ENCODE measurements around the gene PSMD14.

PSMD14 gene

DNA sequence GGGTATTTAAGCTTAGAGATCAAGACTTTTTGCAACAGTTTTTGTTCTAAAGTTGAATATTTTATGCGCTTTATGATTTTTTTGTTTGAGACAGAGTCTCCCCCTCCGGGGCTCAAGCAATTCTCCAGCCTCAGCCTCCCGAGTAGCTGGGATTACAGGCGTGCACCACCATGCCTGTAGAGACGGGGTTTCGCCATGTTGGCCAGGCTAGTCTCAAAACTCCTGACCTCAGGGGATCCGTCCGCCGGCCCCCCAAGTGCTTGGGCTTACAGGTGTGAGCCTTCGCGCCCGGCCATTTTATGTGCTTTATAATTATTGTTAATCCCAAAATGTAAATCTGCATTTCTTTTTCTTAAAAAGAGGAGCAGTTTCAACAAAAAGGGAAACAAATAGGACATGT is 136.9 kb downstream of the PSMD14 start:
- Mint-ChIP-seq H3K4me1 (ENCODE audit: low read depth) (no peaks in the 10 kb centered on the region), H3K36me3 (ENCODE audit: low read depth) (no peaks in the 10 kb centered on the region), H3K27ac (no peak overlapping the region), H3K4me3 (no peak overlapping the region), H3K9me3 (no peaks in the 10 kb centered on the region), H3K27me3 (ENCODE audit: low read depth) (peaks cover 25% of the 10 kb centered on the region)
- no peak for DNase-seq (ENCODE audit: low spot score)

DNA sequence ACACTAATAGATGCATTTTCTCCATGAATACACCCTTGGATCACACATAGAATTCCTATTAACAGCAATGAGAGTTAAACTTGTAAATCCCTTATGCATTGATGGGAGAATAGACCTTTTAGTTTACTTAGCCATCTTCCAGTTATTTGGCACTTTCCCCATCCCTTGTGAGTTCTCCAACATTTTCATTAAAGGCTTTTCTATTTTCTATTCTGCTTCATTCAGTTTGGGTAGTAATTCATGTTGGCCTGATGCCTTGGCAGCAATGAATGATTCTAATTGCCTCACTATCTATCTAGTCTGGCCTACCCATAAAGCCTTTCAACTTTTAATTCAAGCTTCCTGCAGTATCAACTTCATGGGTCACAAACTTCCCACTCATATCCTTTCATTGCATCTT is 140.2 kb downstream of the PSMD14 start:
- DNase-seq (ENCODE audit: low spot score) = no peak
- Mint-ChIP-seq H3K36me3 (ENCODE audit: low read depth) (no peaks in the 10 kb centered on the region), H3K27me3 (ENCODE audit: low read depth) (peaks cover 16% of the 10 kb centered on the region), H3K27ac (no peak overlapping the region), H3K9me3 (no peaks in the 10 kb centered on the region), H3K4me3 (no peak overlapping the region), H3K4me1 (ENCODE audit: low read depth) (no peaks in the 10 kb centered on the region)

Measured in T-helper 2 cell treated with Interferon-gamma antibody and Interleukin-4, amounts not matched to agents 5 μg/mL and 100 μg/mL, for 36 hours (primary cell).